GM12878 (cell line): ENCODE results near the gene TRIM46. TPM values are rescaled to one million over a fixed set of nuclear protein-coding genes. Genes with fewer than 3 reads are reported as not detected.

ENCODE experiments used
- ATAC-seq: fragments of 200-7000 bp; cut with Tn5 transposase; 3 replicates; pipeline ENCODE4 v1.9.1; 2020; ENCODE audit warnings: mild to moderate bottlenecking, moderate library complexity
- BruUV-seq: library from RNA; stranded (reverse); fragments of 400-500 nt; replicated peaks from 2 replicates; lab custom pipeline; 2021; lab: Mats Ljungman, UMichigan
- CTCF ChIA-PET: fragments of 300-600 bp; sonication (Branson Sonifier 250); formaldehyde crosslinking; extraction: SDS; loops from one replicate; lab custom pipeline; 2021; ENCODE audit warnings: inconsistent platforms; lab: Yijun Ruan, JAX
- POLR2A ChIA-PET: fragments of 350-600 bp; formaldehyde crosslinking; extraction: SDS; loops from one replicate; lab custom pipeline; 2021; ENCODE audit warnings: inconsistent platforms; lab: Charles Lee
- RAD21 ChIA-PET: fragments of 300-600 bp; sonication (Branson Sonifier 250); formaldehyde crosslinking; loops from one replicate; lab custom pipeline; 2023; ENCODE audit warnings: antibody characterized with exemption; ENCODE audit not compliant: unreplicated experiment; lab: Charles Lee
- SMC1A ChIA-PET: fragments of 300-600 bp; sonication (Branson Sonifier 250); formaldehyde crosslinking; loops from one replicate; lab custom pipeline; 2023; ENCODE audit not compliant: unreplicated experiment, uncharacterized antibody; lab: Charles Lee
- DNase-seq: peaks from one replicate; pipeline ENCODE4 v3.0.0-alpha.2; 2011; ENCODE audit warnings: low read depth, low spot score
- FAIRE-seq: peaks from 3 replicates; lab custom pipeline; 2011; peaks lifted over from hg19 to GRCh38; lab: Jason Lieb, UNC
- H2AFZ ChIP-seq: 2 replicates; pipeline ENCODE4 v1.6.0; 2011; ENCODE audit warnings: low read depth, low read length, control low read depth; ENCODE audit not compliant: control insufficient read depth
- H3K27ac ChIP-seq: 2 replicates; pipeline ENCODE4 v1.5.1; 2011; ENCODE audit warnings: control low read depth; ENCODE audit not compliant: control insufficient read depth, insufficient read depth
- H3K27me3 ChIP-seq, 2 experiments: replicated peaks in 1 of 2; 2 replicates each; pipeline versions ENCODE4 v1.6.0 to v1.6.1; 2011; ENCODE audit warnings: low read length in 1 of 2; ENCODE audit not compliant: control insufficient read depth in 2 of 2, insufficient read depth in 2 of 2
- H3K36me3 ChIP-seq, 2 experiments: 2 replicates each; pipeline ENCODE4 v1.5.1; 2011; ENCODE audit warnings: low read length in 1 of 2; ENCODE audit not compliant: control insufficient read depth in 2 of 2, insufficient read depth in 2 of 2
- H3K4me1 ChIP-seq: 2 replicates; pipeline ENCODE4 v1.6.1; 2011; ENCODE audit warnings: mild to moderate bottlenecking, low read length, moderate library complexity, mixed read lengths; ENCODE audit not compliant: control insufficient read depth, insufficient read depth
- H3K4me2 ChIP-seq: 2 replicates; pipeline ENCODE4 v1.6.0; 2011; ENCODE audit warnings: control low read depth; ENCODE audit not compliant: control insufficient read depth, insufficient read depth
- H3K4me3 ChIP-seq: fragments of 200-600 bp; sonication (generic); 2 replicates; pipeline ENCODE4 v1.5.1; 2016
- H3K79me2 ChIP-seq: 2 replicates; pipeline ENCODE4 v1.6.0; 2011; ENCODE audit warnings: low read length; ENCODE audit not compliant: control insufficient read depth, insufficient read depth
- H3K9ac ChIP-seq: 2 replicates; pipeline ENCODE4 v1.8.0; 2011; ENCODE audit warnings: low read length, control low read depth, mixed read lengths; ENCODE audit not compliant: control insufficient read depth, insufficient read depth
- H3K9me3 ChIP-seq: replicated peaks from 3 replicates; pipeline ENCODE4 v1.5.1; 2011; ENCODE audit warnings: mild to moderate bottlenecking, low read length; ENCODE audit not compliant: control insufficient read depth, insufficient read depth
- H4K20me1 ChIP-seq: 2 replicates; pipeline ENCODE4 v1.6.0; 2011; ENCODE audit not compliant: control insufficient read depth, insufficient read depth
- ASH2L ChIP-seq: fragments of 300-600, 200-600 bp; sonication (generic); IDR thresholded peaks from 2 replicates; pipeline ENCODE4 v1.6.1; 2017; ENCODE audit warnings: low read depth, mild to moderate bottlenecking, borderline replicate concordance
- FOXK2 ChIP-seq: fragments of 450-650 bp; IDR thresholded peaks from 2 replicates; pipeline ENCODE4 v1.6.1; 2017; ENCODE audit warnings: mild to moderate bottlenecking, moderate library complexity
- HCFC1 ChIP-seq: fragments of 150-350 bp; IDR thresholded peaks from 2 replicates; pipeline ENCODE4 v1.6.1; 2014; ENCODE audit warnings: low read length
- NR2C2 ChIP-seq: IDR thresholded peaks from 2 replicates; pipeline ENCODE4 v1.6.1; 2011; ENCODE audit warnings: borderline replicate concordance, low read depth; ENCODE audit not compliant: control insufficient read depth, insufficient read length
- POLR2A ChIP-seq: IDR thresholded peaks from 2 replicates; pipeline ENCODE4 v1.6.1; 2011; ENCODE audit warnings: low read depth, mild to moderate bottlenecking, low read length
- SREBF1 ChIP-seq: IDR thresholded peaks from 2 replicates; pipeline ENCODE4 v1.6.1; 2012; ENCODE audit warnings: mild to moderate bottlenecking, low read length
- STAT3 ChIP-seq: IDR thresholded peaks from 2 replicates; pipeline ENCODE4 v1.6.1; 2011; ENCODE audit warnings: low read depth, low read length, improper control_type of control experiment
- WGBS: methylation state at CpG from one replicate; pipeline ENCODE4 v1.1.6; 2016; ENCODE audit warnings: low lambda C conversion rate; ENCODE audit not compliant: insufficient replicate concordance, insufficient coverage; ENCODE audit errors: missing lambda C conversion rate; 5-methylcytosine and 5-hydroxymethylcytosine counted together
- in situ Hi-C: fragments of 300-500 bp; cut with MboI; formaldehyde crosslinking; loops from 9 replicates; pipeline ENCODE4 v1.14.3; 2018; ENCODE audit warnings: mixed read lengths
- intact Hi-C: fragments of 100-400 bp; cut with micrococcal nuclease; formaldehyde crosslinking; loops from one replicate; pipeline ENCODE4 v1.14.2; 2022; ENCODE audit not compliant: unreplicated experiment
- polyA plus RNA-seq, 11 experiments: library from polyadenylated mRNA; depleted of rRNA in 4 of 11; unstranded in 6 of 11; stranded (reverse) in 5 of 11; fragments of >200 nt; fragmentation: Nextera tagmentation in 4 of 11; fragmentation: Illumina TruSeq in 1 of 11; extraction: Ambion mirVana in 4 of 11; extraction: Trizol in 1 of 11; gene quantifications; 1 replicate in 1 of 11; 2 replicates in 10 of 11; pipeline versions ENCODE4 v1.2.1 to v1.2.3, GENCODE V29; 2011 to 2016; ENCODE audit warnings: inconsistent platforms in 2 of 11, missing spikeins in 2 of 11, low read depth in 1 of 11
- total RNA-seq, 4 experiments: library from RNA; depleted of rRNA in 3 of 4; stranded (reverse); fragments of >200 nt in 3 of 4; fragmentation: Illumina TruSeq in 1 of 4; extraction: Trizol in 1 of 4; gene quantifications; 2 replicates each; pipeline versions ENCODE4 v1.2.1 to v1.2.3, GENCODE V29; 2013 to 2021
- TF ChIP-seq, protein P1 (sequence below): fragments of 450-650 bp; IDR thresholded peaks from 2 replicates; pipeline ENCODE4 v1.6.1; 2017; ENCODE audit warnings: antibody characterized with exemption, mild to moderate bottlenecking, moderate library complexity
- TF ChIP-seq, protein P2 (sequence below): fragments of 450-650 bp; formaldehyde crosslinking; IDR thresholded peaks from 2 replicates; pipeline ENCODE4 v1.4.0; 2022; ENCODE audit warnings: mild to moderate bottlenecking, moderate library complexity
- TF ChIP-seq, protein P3 (sequence below): fragments of 450-650 bp; IDR thresholded peaks from 2 replicates; pipeline ENCODE4 v1.6.1; 2017; ENCODE audit warnings: mild to moderate bottlenecking, low read depth, inconsistent platforms; ENCODE audit not compliant: poor library complexity, severe bottlenecking

Gene TRIM46
- total and polyA plus RNA-seq, 10 of the 15 experiments (the other 5 are each of a cell fraction or from before 2014, with no cell fraction given): 0.08 to 3.1 (median 0.97) TPM

DNA sequence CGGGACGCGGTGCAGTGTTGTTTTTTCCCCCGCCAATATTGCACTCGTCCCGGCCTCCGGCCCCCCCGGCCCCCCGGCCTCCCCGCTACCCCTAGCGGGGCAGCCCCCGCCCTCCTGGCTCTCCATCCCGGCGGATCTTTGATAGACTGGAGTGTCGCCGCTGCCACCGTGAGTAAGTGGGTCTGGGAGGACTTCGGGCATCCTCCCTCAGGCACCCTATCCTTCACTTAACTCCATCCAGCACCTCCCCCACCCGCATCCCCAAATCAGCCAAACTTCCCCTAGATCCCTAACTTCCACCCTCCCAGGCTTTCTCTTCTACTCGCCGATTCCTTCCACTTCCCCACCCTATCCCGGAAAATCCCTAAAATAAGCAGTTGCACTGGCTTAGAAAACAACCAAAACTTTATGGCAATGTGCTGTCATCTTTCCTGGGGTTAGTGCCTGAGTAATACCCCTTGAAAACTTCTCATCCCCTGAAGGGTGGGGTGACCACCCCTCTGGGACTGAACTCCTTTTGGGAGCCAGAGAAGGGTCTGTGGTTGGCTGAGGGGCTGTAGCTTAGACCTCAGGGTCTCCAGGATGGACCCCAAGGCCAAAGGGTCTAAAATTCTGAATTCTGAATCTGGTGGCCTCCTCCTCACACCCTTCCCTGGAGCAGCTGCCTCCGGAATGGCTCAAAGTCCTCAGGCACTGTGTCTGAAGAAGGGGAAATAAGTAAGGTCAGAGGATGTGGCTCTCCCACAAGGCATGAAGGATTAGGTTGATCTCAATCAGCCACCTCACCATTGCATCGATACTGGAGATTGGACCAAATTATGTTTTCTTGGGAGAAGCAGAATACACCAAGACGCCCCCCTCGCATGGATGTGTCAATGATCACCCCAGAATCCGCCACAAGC, 21.8 kb downstream of the TRIM46 start:
- 63% methylated on average over 11 of the region's 27 CpGs for WGBS
- intact Hi-C loops (no loop called here), in situ Hi-C loops (no loop called here)
- ChIA-PET CTCF (interaction anchor here (0.9 to 5.2 kb wide), 11 partner anchors 9 to 127 kb away, joined by 3 to 244 read pairs (median 15); partner anchors contain the start of genes KRTCAP2, MTX1, THBS3 and TRIM46), SMC1A (interaction anchor here (1.0 to 3.5 kb wide), 4 partner anchors 10 to 29 kb away, joined by 6 to 46 read pairs (median 23); partner anchors contain the start of genes KRTCAP2 and TRIM46), RAD21 (interaction anchor here (1.2 to 3.5 kb wide), 6 partner anchors 10 to 29 kb away, joined by 3 to 77 read pairs (median 19); partner anchors contain the start of genes KRTCAP2, MTX1 and THBS3), POLR2A (interaction anchor here (0.6 to 3.5 kb wide), 11 partner anchors 10 to 128 kb away, joined by 3 to 77 read pairs (median 9); partner anchors contain the start of genes KRTCAP2, MTX1, THBS3 and TRIM46)
- Histone ChIP-seq H3K27me3 (no peaks in the 10 kb centered on the region; a peak in 1 of 4 replicates), H3K4me3 (no peak overlapping the region), H3K9ac (no peak overlapping the region), H3K9me3 (no peaks in the 10 kb centered on the region), H3K36me3 (no peaks in the 10 kb centered on the region), H3K4me1 (peaks cover 16% of the 10 kb centered on the region), H3K79me2 (no peaks in the 10 kb centered on the region), H2AFZ (no peak overlapping the region), H4K20me1 (no peaks in the 10 kb centered on the region), H3K27ac (no peak overlapping the region), H3K4me2 (no peak overlapping the region; the same call in 1 of the 2 replicates)
- BruUV-seq: no TSS peak
- ATAC-seq (no peak), FAIRE-seq (no peak), DNase-seq (no peak)
- no peak for TF ChIP-seq ASH2L
- TF ChIP-seq HCFC1: no peak
- TF ChIP-seq, protein P1, sequence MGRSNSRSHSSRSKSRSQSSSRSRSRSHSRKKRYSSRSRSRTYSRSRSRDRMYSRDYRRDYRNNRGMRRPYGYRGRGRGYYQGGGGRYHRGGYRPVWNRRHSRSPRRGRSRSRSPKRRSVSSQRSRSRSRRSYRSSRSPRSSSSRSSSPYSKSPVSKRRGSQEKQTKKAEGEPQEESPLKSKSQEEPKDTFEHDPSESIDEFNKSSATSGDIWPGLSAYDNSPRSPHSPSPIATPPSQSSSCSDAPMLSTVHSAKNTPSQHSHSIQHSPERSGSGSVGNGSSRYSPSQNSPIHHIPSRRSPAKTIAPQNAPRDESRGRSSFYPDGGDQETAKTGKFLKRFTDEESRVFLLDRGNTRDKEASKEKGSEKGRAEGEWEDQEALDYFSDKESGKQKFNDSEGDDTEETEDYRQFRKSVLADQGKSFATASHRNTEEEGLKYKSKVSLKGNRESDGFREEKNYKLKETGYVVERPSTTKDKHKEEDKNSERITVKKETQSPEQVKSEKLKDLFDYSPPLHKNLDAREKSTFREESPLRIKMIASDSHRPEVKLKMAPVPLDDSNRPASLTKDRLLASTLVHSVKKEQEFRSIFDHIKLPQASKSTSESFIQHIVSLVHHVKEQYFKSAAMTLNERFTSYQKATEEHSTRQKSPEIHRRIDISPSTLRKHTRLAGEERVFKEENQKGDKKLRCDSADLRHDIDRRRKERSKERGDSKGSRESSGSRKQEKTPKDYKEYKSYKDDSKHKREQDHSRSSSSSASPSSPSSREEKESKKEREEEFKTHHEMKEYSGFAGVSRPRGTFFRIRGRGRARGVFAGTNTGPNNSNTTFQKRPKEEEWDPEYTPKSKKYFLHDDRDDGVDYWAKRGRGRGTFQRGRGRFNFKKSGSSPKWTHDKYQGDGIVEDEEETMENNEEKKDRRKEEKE: no peak
- no peak for TF ChIP-seq STAT3
- TF ChIP-seq, protein P2, sequence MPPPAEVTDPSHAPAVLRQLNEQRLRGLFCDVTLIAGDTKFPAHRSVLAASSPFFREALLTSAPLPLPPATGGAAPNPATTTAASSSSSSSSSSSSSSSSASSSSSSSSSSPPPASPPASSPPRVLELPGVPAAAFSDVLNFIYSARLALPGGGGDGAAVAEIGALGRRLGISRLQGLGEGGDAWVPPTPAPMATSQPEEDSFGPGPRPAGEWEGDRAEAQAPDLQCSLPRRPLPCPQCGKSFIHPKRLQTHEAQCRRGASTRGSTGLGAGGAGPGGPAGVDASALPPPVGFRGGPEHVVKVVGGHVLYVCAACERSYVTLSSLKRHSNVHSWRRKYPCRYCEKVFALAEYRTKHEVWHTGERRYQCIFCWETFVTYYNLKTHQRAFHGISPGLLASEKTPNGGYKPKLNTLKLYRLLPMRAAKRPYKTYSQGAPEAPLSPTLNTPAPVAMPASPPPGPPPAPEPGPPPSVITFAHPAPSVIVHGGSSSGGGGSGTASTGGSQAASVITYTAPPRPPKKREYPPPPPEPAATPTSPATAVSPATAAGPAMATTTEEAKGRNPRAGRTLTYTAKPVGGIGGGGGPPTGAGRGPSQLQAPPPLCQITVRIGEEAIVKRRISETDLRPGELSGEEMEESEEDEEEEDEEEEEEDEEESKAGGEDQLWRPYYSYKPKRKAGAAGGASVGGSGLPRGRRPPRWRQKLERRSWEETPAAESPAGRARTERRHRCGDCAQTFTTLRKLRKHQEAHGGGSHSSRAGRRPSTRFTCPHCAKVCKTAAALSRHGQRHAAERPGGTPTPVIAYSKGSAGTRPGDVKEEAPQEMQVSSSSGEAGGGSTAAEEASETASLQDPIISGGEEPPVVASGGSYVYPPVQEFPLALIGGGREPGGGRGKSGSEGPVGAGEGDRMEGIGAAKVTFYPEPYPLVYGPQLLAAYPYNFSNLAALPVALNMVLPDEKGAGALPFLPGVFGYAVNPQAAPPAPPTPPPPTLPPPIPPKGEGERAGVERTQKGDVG (CRISPR knock-in tag): no peak
- TF ChIP-seq SREBF1: no peak
- TF ChIP-seq FOXK2: no peak
- TF ChIP-seq, protein P3, sequence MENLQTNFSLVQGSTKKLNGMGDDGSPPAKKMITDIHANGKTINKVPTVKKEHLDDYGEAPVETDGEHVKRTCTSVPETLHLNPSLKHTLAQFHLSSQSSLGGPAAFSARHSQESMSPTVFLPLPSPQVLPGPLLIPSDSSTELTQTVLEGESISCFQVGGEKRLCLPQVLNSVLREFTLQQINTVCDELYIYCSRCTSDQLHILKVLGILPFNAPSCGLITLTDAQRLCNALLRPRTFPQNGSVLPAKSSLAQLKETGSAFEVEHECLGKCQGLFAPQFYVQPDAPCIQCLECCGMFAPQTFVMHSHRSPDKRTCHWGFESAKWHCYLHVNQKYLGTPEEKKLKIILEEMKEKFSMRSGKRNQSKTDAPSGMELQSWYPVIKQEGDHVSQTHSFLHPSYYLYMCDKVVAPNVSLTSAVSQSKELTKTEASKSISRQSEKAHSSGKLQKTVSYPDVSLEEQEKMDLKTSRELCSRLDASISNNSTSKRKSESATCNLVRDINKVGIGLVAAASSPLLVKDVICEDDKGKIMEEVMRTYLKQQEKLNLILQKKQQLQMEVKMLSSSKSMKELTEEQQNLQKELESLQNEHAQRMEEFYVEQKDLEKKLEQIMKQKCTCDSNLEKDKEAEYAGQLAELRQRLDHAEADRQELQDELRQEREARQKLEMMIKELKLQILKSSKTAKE: no peak
- TF ChIP-seq NR2C2: no peak
- TF ChIP-seq POLR2A: no peak
